ENCODE data around the gene RFNG. TPM values are rescaled to one million over a fixed set of nuclear protein-coding genes. Genes with fewer than 3 reads are reported as not detected.

Gene RFNG
- total and polyA plus RNA-seq, 2 of the 13 experiments (the other 11 are each of a cell fraction or from before 2014, with no cell fraction given) = 61.4 to 64.0 TPM

DNA sequence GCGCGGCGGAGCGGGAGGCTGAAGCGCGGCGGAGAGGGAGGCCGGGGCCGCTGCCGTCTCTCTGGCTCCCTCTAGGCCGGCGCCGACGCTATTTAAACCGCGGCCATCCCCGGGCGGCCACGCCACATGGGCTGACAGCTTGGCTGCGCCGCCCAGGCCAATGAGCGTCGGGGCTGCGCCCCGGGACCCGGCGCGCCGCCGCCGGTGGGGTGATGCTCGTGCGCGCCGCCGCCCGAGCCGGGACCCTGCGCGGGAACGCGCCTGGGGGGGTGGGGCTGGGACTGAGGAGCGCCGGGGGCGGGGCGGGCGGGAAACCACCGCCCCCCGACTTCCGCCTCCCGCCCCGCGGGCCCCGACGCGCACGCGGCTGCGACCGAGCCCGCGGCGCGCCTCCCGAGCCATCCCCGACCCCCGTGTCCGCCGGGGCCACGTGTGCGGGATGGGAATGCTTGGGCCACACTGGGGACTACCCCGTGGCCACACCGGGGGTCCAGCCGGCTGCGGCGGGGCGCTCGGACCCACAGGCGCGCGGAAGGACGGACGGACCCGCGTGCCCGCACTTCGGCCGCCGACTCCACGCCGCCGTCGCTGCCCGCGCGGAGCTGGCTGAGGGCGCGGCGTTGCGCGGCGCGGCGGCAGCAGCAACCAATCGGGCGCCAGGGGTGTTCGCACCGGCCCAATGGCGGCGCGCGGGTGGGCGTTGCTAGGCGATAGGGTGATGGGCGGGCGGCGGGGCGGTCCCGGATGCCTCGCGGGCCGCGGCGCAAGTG, 46.7 kb upstream of the RFNG start, which contains the start of gene FASN (continued):
- TF ChIP-seq HOXA5 (CRISPR knock-in tag; IDR thresholded peaks at IDR 0.05) = peak; percentile 82; the same call in 1 of the 2 replicates
- TF ChIP-seq KLF15 (CRISPR knock-in tag; IDR thresholded peaks at IDR 0.05; ENCODE audit: borderline replicate concordance) = peak; percentile 26; the same call in 1 of the 2 replicates
- peak; percentile 67; the same call in 1 of the 2 replicates for TF ChIP-seq SALL1 (CRISPR knock-in tag; IDR thresholded peaks at IDR 0.05)
- no peak for TF ChIP-seq FOSL2 (CRISPR knock-in tag; IDR thresholded peaks at IDR 0.05)
- TF ChIP-seq, protein P1, sequence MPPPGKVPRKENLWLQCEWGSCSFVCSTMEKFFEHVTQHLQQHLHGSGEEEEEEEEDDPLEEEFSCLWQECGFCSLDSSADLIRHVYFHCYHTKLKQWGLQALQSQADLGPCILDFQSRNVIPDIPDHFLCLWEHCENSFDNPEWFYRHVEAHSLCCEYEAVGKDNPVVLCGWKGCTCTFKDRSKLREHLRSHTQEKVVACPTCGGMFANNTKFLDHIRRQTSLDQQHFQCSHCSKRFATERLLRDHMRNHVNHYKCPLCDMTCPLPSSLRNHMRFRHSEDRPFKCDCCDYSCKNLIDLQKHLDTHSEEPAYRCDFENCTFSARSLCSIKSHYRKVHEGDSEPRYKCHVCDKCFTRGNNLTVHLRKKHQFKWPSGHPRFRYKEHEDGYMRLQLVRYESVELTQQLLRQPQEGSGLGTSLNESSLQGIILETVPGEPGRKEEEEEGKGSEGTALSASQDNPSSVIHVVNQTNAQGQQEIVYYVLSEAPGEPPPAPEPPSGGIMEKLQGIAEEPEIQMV (CRISPR knock-in tag; IDR thresholded peaks at IDR 0.05; ENCODE audit: low read depth) = no peak
- peak; percentile 86; the same call in 1 of the 2 replicates for TF ChIP-seq ZNF180 (CRISPR knock-in tag; IDR thresholded peaks at IDR 0.05; ENCODE audit: borderline replicate concordance, low read depth)
- TF ChIP-seq KMT2B (CRISPR knock-in tag; IDR thresholded peaks at IDR 0.05) = peak; percentile 55; the same call in 1 of the 2 replicates
- TF ChIP-seq, protein P2, sequence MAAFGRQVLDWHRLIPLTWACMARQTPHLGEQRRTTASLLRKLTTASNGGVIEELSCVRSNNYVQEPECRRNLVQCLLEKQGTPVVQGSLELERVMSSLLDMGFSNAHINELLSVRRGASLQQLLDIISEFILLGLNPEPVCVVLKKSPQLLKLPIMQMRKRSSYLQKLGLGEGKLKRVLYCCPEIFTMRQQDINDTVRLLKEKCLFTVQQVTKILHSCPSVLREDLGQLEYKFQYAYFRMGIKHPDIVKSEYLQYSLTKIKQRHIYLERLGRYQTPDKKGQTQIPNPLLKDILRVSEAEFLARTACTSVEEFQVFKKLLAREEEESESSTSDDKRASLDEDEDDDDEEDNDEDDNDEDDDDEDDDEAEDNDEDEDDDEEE (CRISPR knock-in tag; IDR thresholded peaks at IDR 0.05) = 0 out of 2 replicates have a peak, but pooled peaks have one; percentile 4
- TF ChIP-seq ZNF335 (CRISPR knock-in tag; IDR thresholded peaks at IDR 0.05) = no peak
- 0 out of 2 replicates have a peak, but pooled peaks have one; percentile 32 for TF ChIP-seq HMGXB3 (CRISPR knock-in tag; IDR thresholded peaks at IDR 0.05; ENCODE audit: borderline replicate concordance)
- no peak for TF ChIP-seq ZNF317 (CRISPR knock-in tag; IDR thresholded peaks at IDR 0.05)
- TF ChIP-seq TFDP1 (CRISPR knock-in tag; IDR thresholded peaks at IDR 0.05; ENCODE audit: borderline replicate concordance) = peak; percentile 92; the same call in 1 of the 2 replicates
- no peak for TF ChIP-seq MTA1 (CRISPR knock-in tag; IDR thresholded peaks at IDR 0.05; ENCODE audit: borderline replicate concordance)
- TF ChIP-seq, protein P3, sequence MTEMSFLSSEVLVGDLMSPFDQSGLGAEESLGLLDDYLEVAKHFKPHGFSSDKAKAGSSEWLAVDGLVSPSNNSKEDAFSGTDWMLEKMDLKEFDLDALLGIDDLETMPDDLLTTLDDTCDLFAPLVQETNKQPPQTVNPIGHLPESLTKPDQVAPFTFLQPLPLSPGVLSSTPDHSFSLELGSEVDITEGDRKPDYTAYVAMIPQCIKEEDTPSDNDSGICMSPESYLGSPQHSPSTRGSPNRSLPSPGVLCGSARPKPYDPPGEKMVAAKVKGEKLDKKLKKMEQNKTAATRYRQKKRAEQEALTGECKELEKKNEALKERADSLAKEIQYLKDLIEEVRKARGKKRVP (CRISPR knock-in tag; IDR thresholded peaks at IDR 0.05) = peak in 1 of 2 experiments; percentile 41; a peak in 1 of 4 replicates
- TF ChIP-seq ATF1 (CRISPR knock-in tag; IDR thresholded peaks at IDR 0.05) = no peak
- TF ChIP-seq NFIC (IDR thresholded peaks at IDR 0.05; ENCODE audit: low read length) = no peak
- TF ChIP-seq ZNF777 (CRISPR knock-in tag; IDR thresholded peaks at IDR 0.05) = peak; percentile 93
- TF ChIP-seq RELA (CRISPR knock-in tag; IDR thresholded peaks at IDR 0.05) = no peak
- peak; percentile 78 for TF ChIP-seq RBM39 (IDR thresholded peaks at IDR 0.05; ENCODE audit: low read depth, low read length, poor library complexity, severe bottlenecking)
- peak; percentile 75; the same call in 1 of the 2 replicates for TF ChIP-seq ZNF546 (CRISPR knock-in tag; conservative IDR thresholded peaks at IDR 0.05)
